ENCODE measurements around the gene ADCK1. TPM values are rescaled to one million over a fixed set of nuclear protein-coding genes. Genes with fewer than 3 reads are reported as not detected.
A peak's percentile ranks its signal among the peaks of the same experiment; 100 is the strongest.

Gene ADCK1
- total and polyA plus RNA-seq, 9 of the 15 experiments (the other 6 are each of a cell fraction or from before 2014, with no cell fraction given) = 2.8 to 8.9 (median 4.3) TPM

GRCh38 chr14:77889971-77890442, 90.1 kb downstream of the ADCK1 start (continued):
- TF ChIP-seq, protein P1, sequence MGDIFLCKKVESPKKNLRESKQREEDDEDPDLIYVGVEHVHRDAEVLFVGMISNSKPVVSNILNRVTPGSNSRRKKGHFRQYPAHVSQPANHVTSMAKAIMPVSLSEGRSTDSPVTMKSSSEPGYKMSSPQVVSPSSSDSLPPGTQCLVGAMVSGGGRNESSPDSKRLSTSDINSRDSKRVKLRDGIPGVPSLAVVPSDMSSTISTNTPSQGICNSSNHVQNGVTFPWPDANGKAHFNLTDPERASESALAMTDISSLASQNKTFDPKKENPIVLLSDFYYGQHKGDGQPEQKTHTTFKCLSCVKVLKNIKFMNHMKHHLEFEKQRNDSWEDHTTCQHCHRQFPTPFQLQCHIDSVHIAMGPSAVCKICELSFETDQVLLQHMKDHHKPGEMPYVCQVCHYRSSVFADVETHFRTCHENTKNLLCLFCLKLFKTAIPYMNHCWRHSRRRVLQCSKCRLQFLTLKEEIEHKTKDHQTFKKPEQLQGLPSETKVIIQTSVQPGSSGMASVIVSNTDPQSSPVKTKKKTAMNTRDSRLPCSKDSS (IDR thresholded peaks at IDR 0.05; ENCODE audit: low read depth, partially characterized antibody) = no peak
- TF ChIP-seq TRIM25 (IDR thresholded peaks at IDR 0.05; ENCODE audit: borderline replicate concordance) (no peak), ZNF3 (CRISPR knock-in tag; IDR thresholded peaks at IDR 0.05) (no peak), MLX (CRISPR knock-in tag; conservative IDR thresholded peaks at IDR 0.05) (no peak), TRIM24 (IDR thresholded peaks at IDR 0.05) (peak in 1 of 2 experiments; percentile 34; a peak in 1 of 4 replicates), E2F8 (IDR thresholded peaks at IDR 0.05; ENCODE audit: low read depth, partially characterized antibody) (no peak), PHB2 (IDR thresholded peaks at IDR 0.05; ENCODE audit: low read depth) (no peak), RBM15 (IDR thresholded peaks at IDR 0.05; ENCODE audit: insufficient read depth, low read length) (no peak), PHF20 (IDR thresholded peaks at IDR 0.05; ENCODE audit: partially characterized antibody) (no peak), ASH1L (IDR thresholded peaks at IDR 0.05; ENCODE audit: borderline replicate concordance, low read depth, partially characterized antibody) (no peak), GATA2 (CRISPR knock-in tag; IDR thresholded peaks at IDR 0.05) (no peak), YY1 (IDR thresholded peaks at IDR 0.05; ENCODE audit: borderline replicate concordance in 1 of 3, control insufficient read depth in 1 of 3, extremely low read depth in 1 of 3, insufficient read depth in 3 of 3, insufficient read length in 1 of 3, insufficient replicate concordance in 2 of 3, low read depth in 1 of 3, low read length in 2 of 3) (peak in 2 of 3 experiments; percentile 34 to 84), KDM1A (IDR thresholded peaks at IDR 0.05) (no peak), PRPF4 (IDR thresholded peaks at IDR 0.05; ENCODE audit: insufficient read depth, low read depth, low read length, poor library complexity, severe bottlenecking) (no peak), NR2F6 (CRISPR knock-in tag; IDR thresholded peaks at IDR 0.05) (no peak), SMARCA4 (IDR thresholded peaks at IDR 0.05) (peak; percentile 29; the same call in 1 of the 2 replicates), ARID1B (IDR thresholded peaks at IDR 0.05) (no peak), NCOA6 (IDR thresholded peaks at IDR 0.05) (no peak), ZNF121 (CRISPR knock-in tag; conservative IDR thresholded peaks at IDR 0.05) (no peak)
- TF ChIP-seq, protein P2, sequence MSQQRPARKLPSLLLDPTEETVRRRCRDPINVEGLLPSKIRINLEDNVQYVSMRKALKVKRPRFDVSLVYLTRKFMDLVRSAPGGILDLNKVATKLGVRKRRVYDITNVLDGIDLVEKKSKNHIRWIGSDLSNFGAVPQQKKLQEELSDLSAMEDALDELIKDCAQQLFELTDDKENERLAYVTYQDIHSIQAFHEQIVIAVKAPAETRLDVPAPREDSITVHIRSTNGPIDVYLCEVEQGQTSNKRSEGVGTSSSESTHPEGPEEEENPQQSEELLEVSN (IDR thresholded peaks at IDR 0.05; ENCODE audit: borderline replicate concordance in 1 of 2, extremely low read depth in 1 of 2, insufficient read depth in 1 of 2, insufficient read length in 1 of 2, low read depth in 1 of 2, low read length in 1 of 2, poor library complexity in 1 of 2, severe bottlenecking in 1 of 2) = no peak

All from K562 (cell line).